Parathyroid adenoma (tissue), 2 donors: ENCODE data around the gene NANS.

Source experiments
- H2AFZ ChIP-seq: fragments of 300-600 bp; sonication (generic); one replicate; pipeline ENCODE4 v1.7.0; 2017; ENCODE audit warnings: antibody characterized with exemption, mild to moderate bottlenecking
- H3K27ac ChIP-seq: fragments of 300-600 bp; sonication (generic); one replicate; pipeline ENCODE4 v1.7.0; 2017
- H3K27me3 ChIP-seq: fragments of 300-600 bp; sonication (generic); one replicate; pipeline ENCODE4 v1.7.0; 2017; ENCODE audit warnings: low read length; ENCODE audit not compliant: control insufficient read depth, insufficient read depth
- H3K36me3 ChIP-seq: fragments of 300-600 bp; sonication (generic); one replicate; pipeline ENCODE4 v1.7.0; 2017; ENCODE audit warnings: low read length; ENCODE audit not compliant: control insufficient read depth, insufficient read depth
- H3K4me1 ChIP-seq: fragments of 300-600 bp; sonication (generic); one replicate; pipeline ENCODE4 v1.7.0; 2017; ENCODE audit warnings: control low read depth
- H3K4me2 ChIP-seq: fragments of 300-600 bp; sonication (generic); one replicate; pipeline ENCODE4 v1.7.0; 2017; ENCODE audit warnings: low read length
- H3K4me3 ChIP-seq: fragments of 300-600 bp; sonication (generic); one replicate; pipeline ENCODE4 v1.7.0; 2017; ENCODE audit warnings: low read depth, low read length
- H3K79me2 ChIP-seq: fragments of 300-600 bp; sonication (generic); one replicate; pipeline ENCODE4 v1.7.0; 2017; ENCODE audit warnings: control low read depth
- H3K9ac ChIP-seq: fragments of 300-600 bp; sonication (generic); one replicate; pipeline ENCODE4 v1.7.0; 2017; ENCODE audit warnings: mild to moderate bottlenecking
- H3K9me3 ChIP-seq: fragments of 300-600 bp; sonication (generic); one replicate; pipeline ENCODE4 v1.7.0; 2017; ENCODE audit warnings: low read length; ENCODE audit not compliant: control insufficient read depth
- TF ChIP-seq, protein P1 (sequence below): fragments of 300-600 bp; sonication (generic); IDR thresholded peaks from one replicate; pipeline ENCODE4 v1.7.0; 2017; ENCODE audit warnings: antibody characterized with exemption, mild to moderate bottlenecking
- donor health status: primary hyperparathyroidism.

NANS gene

GRCh38 chr9:98009936-98010335 lies 46.6 kb upstream of the NANS start:
- no peaks in the 10 kb centered on the region for H3K9me3 ChIP-seq
- H2AFZ ChIP-seq = no peak overlapping the region
- H3K79me2 ChIP-seq = no peaks in the 10 kb centered on the region
- no peak overlapping the region for H3K9ac ChIP-seq
- H3K4me2 ChIP-seq = no peak overlapping the region
- no peaks in the 10 kb centered on the region for H3K36me3 ChIP-seq
- H3K4me3 ChIP-seq = no peak overlapping the region
- peak overlapping the region; percentile 19 for H3K27ac ChIP-seq
- H3K27me3 ChIP-seq = no peaks in the 10 kb centered on the region
- no peaks in the 10 kb centered on the region for H3K4me1 ChIP-seq
- TF ChIP-seq, protein P1, sequence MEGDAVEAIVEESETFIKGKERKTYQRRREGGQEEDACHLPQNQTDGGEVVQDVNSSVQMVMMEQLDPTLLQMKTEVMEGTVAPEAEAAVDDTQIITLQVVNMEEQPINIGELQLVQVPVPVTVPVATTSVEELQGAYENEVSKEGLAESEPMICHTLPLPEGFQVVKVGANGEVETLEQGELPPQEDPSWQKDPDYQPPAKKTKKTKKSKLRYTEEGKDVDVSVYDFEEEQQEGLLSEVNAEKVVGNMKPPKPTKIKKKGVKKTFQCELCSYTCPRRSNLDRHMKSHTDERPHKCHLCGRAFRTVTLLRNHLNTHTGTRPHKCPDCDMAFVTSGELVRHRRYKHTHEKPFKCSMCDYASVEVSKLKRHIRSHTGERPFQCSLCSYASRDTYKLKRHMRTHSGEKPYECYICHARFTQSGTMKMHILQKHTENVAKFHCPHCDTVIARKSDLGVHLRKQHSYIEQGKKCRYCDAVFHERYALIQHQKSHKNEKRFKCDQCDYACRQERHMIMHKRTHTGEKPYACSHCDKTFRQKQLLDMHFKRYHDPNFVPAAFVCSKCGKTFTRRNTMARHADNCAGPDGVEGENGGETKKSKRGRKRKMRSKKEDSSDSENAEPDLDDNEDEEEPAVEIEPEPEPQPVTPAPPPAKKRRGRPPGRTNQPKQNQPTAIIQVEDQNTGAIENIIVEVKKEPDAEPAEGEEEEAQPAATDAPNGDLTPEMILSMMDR = no peak

GRCh38 chr9:98010445-98010844 lies 46.1 kb upstream of the NANS start:
- Histone ChIP-seq H3K9ac (no peak overlapping the region), H3K4me2 (no peak overlapping the region), H3K27me3 (no peaks in the 10 kb centered on the region), H3K4me1 (no peaks in the 10 kb centered on the region), H3K9me3 (no peaks in the 10 kb centered on the region), H3K79me2 (no peaks in the 10 kb centered on the region), H3K27ac (peak overlapping the region; percentile 19), H3K4me3 (no peak overlapping the region), H2AFZ (no peak overlapping the region), H3K36me3 (no peaks in the 10 kb centered on the region)
- TF ChIP-seq, protein P1 = no peak

GRCh38 chr9:98011122-98011521 lies 45.4 kb upstream of the NANS start:
- Histone ChIP-seq H3K4me2 (no peak overlapping the region), H3K9me3 (no peaks in the 10 kb centered on the region), H2AFZ (no peak overlapping the region), H3K9ac (no peak overlapping the region), H3K27ac (no peak overlapping the region), H3K79me2 (no peaks in the 10 kb centered on the region), H3K4me3 (no peak overlapping the region), H3K4me1 (no peaks in the 10 kb centered on the region), H3K36me3 (no peaks in the 10 kb centered on the region), H3K27me3 (no peaks in the 10 kb centered on the region)
- TF ChIP-seq, protein P1 = no peak

DNA sequence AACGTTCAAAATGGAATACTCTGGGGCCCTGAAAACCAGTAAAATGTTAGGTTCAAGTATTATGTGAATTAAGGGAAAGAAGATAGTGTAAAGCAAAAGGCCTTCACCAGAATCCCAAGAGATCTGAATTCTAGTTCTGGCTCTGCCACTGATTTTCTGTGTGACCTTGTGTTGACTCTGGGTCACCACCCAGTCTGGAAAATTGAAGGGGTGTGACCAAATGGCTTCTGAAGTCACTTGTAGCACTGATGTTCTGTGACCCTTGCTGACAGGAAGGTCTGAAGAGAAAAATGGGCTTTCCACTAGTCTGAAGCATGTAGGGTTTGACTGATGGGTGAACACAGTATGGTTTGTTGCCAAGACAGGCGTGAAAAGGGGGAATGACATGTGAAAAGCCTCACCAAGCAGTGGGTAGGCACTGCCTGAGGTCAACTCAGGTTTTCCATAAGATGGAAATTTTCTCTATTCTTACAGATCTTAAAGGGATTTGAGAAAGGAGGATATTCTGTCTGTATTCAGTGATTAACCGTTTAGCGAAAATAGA lies 40.3 kb upstream of the NANS start:
- Histone ChIP-seq H3K36me3 (no peaks in the 10 kb centered on the region), H3K9me3 (no peaks in the 10 kb centered on the region), H3K79me2 (no peaks in the 10 kb centered on the region), H3K27me3 (no peaks in the 10 kb centered on the region), H3K4me2 (no peak overlapping the region), H3K9ac (no peak overlapping the region), H3K4me3 (no peak overlapping the region), H2AFZ (no peak overlapping the region), H3K27ac (no peak overlapping the region), H3K4me1 (no peaks in the 10 kb centered on the region)
- TF ChIP-seq, protein P1 = no peak

DNA sequence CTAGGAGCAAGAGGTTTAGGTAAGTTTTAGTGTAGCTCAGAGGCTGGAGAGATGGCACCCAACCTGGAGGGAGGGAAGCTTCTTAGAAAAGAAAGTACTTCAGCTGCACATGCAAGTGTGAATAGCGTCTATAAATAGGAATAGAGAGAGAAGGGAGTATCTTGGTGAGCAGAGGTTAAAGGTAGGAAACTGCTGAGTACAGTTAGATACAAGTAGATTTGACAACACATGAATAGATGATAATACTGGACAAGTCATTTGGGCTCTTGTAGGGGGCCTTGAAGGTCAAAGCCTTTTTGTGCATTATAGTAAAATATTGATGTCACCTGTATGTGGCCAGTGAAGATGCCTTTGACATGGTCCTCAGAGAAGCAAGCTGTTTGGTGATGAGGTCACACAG lies 39.2 kb upstream of the NANS start:
- no peak overlapping the region for H3K4me2 ChIP-seq
- no peak overlapping the region for H2AFZ ChIP-seq
- no peak overlapping the region for H3K4me3 ChIP-seq
- no peaks in the 10 kb centered on the region for H3K9me3 ChIP-seq
- H3K27me3 ChIP-seq = no peaks in the 10 kb centered on the region
- TF ChIP-seq, protein P1 = no peak
- no peak overlapping the region for H3K9ac ChIP-seq
- H3K79me2 ChIP-seq = no peaks in the 10 kb centered on the region
- no peaks in the 10 kb centered on the region for H3K36me3 ChIP-seq
- no peaks in the 10 kb centered on the region for H3K4me1 ChIP-seq
- no peak overlapping the region for H3K27ac ChIP-seq
